GM18498 (cell line): ENCODE results near the gene RPH3AL.
"Not testable (repeated sequence)": the region's sequence is repeated elsewhere in the genome, so short reads cannot be mapped to it uniquely, and the experiment has no call there.

ENCODE experiments used
- ATAC-seq: cut with Tn5 transposase; IDR thresholded peaks from one replicate; pipeline ENCODE4 v1.9.1; 2021; ENCODE audit warnings: mild to moderate bottlenecking, moderate library complexity; ENCODE audit not compliant: unreplicated experiment

The RPH3AL gene

GRCh38 chr17:245611-246010, 107.0 kb downstream of the RPH3AL start:
- no peak for ATAC-seq

GRCh38 chr17:245020-245419, 107.6 kb downstream of the RPH3AL start:
- ATAC-seq, result no peak

GRCh38 chr17:243924-244323, 108.7 kb downstream of the RPH3AL start:
- not testable (repeated sequence) for ATAC-seq

- ATAC-seq, result no peak
These were observed 113.7 kb downstream of the RPH3AL start for GRCh38 chr17:238964-239259.

GRCh38 chr17:238071-238963, 114.3 kb downstream of the RPH3AL start:
- ATAC-seq, result no peak

DNA sequence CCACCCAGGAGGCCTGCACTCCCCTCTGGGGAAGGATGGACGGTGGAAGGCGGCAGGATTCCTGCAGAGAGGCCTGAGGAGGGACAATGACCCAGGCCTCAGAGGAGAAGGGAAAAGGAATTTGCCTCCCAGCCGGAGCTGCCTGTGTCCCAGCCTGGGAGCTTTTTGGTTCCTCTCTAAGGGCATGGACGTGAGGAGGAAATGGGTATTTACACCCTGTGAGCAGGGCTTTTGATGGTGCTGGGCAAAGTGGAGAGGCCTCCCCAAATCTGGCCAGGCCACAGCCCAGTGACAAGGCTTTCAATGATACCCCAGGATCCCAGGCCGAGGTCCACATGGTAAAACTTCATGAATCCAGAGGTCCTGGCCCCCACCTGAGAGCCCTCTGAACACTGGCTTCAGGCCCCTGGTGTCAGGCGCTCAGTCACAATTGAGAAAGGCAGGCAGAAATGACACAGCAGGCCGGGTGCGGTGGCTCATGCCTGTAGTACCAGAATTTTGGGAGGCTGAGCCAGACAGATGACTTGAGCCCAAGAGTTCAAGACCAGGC, 115.1 kb downstream of the RPH3AL start:
- no peak for ATAC-seq

DNA sequence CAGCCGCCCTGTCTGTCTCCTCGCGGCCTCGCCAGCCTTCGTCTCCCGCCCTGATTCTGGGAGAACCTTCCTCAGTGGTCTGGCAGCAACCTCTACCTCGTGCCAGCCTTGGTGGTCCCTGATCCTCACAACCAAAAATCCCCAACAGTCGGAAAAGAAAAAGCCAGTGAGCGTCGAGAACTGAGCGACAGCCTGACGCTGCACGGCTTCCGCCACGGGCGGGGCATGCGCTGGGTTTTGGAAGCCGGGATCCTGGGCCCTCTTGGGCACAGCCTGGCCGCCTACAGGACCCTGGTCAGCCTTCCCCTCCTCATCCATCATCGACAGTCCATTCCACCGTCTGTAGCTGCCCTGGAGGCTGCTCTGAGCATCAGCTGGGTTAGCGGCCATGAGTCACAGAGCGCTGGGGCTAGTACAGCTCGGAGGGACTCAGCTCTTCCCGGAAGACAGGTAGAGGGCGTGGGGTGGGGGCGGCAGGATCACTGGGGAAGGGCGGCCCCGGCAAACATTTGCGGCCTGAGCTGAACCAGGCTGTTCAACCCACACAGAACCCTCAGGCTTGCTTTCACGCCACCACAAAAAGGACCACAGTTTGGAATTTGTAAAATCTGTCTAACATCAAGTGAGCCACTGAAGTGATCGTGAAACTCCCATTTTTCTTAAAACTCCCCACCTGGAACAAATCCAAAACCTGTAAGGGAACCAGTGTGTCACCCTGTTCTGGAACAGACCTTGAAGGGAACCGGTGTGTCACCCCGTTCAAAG, 115.8 kb downstream of the RPH3AL start:
- no peak for ATAC-seq

GRCh38 chr17:235831-236640, 116.6 kb downstream of the RPH3AL start:
- no peak for ATAC-seq

- not testable (repeated sequence) for ATAC-seq
These were observed 117.4 kb downstream of the RPH3AL start for GRCh38 chr17:234994-235830.

DNA sequence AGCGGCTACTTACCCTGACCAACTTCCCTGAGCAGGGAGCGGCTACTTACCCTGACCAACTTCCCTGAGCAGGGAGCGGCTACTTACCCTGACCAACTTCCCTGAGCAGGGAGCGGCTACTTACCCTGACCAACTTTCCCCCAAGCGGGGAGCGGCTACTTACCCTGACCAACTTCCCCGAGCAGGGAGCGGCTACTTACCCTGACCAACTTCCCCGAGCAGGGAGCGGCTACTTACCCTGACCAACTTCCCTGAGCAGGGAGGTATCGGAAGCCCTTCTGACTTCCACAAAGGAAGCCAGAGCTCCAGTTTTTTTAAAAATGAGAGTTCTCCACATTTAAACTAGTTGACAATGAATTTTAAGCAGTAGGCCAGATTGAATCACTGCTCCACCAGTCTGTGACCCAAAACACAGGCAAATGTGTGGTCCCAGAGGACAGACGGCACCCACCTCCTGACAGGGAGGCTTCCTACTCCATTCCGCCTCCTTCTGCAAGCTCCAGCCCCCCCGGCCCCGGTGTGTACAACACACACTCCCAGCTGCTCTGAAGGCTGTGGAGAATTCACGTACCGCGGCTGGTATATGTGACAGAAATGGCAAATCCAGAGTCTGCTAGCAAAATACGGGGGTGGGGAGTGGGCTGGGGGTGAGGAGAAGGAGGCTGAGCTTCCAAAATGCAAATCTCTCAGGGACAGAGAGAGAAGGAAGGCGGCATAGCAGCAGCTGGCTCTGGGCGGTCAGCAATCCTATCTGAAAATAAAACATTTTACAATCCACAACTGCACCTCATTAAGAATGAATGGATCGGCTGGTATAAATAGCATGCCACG, 118.2 kb downstream of the RPH3AL start:
- ATAC-seq, result not testable (repeated sequence)

DNA sequence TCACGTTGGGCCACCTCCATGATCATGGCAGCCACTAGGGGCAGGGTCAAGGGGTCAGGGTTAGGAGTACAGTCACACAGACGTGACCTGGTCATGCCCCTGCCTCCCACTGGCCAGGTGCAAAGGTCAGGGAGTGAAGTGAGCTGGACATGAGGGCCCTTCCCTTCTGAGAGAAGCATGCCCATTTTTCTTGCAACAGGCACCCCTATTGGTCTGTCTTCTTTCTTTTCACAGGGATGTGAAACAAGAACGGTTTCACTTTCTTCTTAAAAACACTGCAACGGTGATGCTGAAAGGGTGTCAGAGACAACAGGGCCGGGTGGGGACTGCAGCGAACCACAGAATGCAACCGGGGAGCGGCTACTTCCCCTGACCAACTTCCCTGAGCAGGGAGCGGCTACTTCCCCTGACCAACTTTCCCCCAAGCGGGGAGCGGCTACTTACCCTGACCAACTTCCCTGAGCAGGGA, 119.1 kb downstream of the RPH3AL start:
- ATAC-seq, result no peak

GRCh38 chr17:231966-232807, 120.4 kb downstream of the RPH3AL start:
- ATAC-seq, result no peak

DNA sequence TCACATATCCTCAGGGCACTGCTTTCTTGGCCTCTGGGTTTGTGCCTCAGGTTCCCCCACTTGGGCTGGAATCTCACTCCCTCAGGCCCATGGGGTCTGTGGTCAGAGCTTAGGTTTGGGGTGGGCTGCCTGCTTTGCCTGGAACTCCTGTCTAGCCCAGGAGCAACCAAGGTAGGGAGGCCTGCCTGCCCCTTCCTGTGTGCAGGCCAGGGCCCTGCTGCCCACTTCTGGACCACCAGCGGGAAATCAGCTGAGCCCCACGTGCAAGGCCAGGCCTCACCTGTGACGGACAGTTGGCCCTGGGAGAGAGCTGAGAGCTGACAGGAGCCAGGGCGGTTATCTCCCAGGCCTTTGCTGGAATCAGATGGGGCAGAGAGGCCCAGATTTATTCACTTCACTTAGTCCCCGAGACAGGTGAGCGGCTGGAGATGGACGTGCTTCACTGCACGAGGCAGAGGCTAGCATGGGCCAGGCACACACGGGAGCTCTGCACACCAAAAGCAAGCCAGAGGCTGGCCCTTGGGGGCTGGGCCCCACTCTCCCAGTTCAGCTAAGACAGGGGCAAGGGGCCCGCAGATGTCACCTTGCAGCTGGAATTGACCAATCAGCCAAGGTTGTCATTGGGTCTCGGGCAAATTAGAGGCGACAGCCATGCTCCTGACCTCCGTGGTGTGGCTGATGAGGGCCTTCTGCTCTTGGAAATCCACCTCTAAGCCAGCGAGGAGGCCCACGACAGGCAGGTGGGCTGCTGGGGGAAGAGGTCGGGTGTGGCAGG, 121.2 kb downstream of the RPH3AL start:
- no peak for ATAC-seq

GRCh38 chr17:230395-230770, 122.2 kb downstream of the RPH3AL start:
- no peak for ATAC-seq

- no peak for ATAC-seq
These were observed 122.8 kb downstream of the RPH3AL start for GRCh38 chr17:229709-230394.

- no peak for ATAC-seq
These were observed 123.5 kb downstream of the RPH3AL start for GRCh38 chr17:228951-229708.
